Liver (tissue), 3 donors: ENCODE measurements around the gene MOV10L1.

Experiments
- CTCF ChIP-seq: fragments of 150-350 bp; IDR thresholded peaks from 2 replicates; pipeline ENCODE4 v1.5.1; 2017; ENCODE audit warnings: improper control_type of control experiment, low read depth, low read length; ENCODE audit not compliant: missing input control
- FOXA1 ChIP-seq: IDR thresholded peaks from 2 replicates; pipeline ENCODE4 v1.6.1; 2016; ENCODE audit warnings: antibody characterized with exemption
- JUND ChIP-seq, 2 donors: IDR thresholded peaks; 2 replicates each; pipeline ENCODE4 v1.6.1; 2016; ENCODE audit warnings: antibody characterized with exemption in 2 of 2
- RXRA ChIP-seq, 2 donors: IDR thresholded peaks; 2 replicates each; pipeline ENCODE4 v1.6.1; 2017 to 2018; ENCODE audit warnings: antibody characterized with exemption in 2 of 2, mild to moderate bottlenecking in 1 of 2
- SP1 ChIP-seq: IDR thresholded peaks from 2 replicates; pipeline ENCODE4 v1.6.1; 2018; ENCODE audit warnings: antibody characterized with exemption, mild to moderate bottlenecking
- TF ChIP-seq, protein P1 (sequence below): IDR thresholded peaks from 2 replicates; pipeline ENCODE4 v1.6.1; 2016; ENCODE audit warnings: antibody characterized with exemption, mild to moderate bottlenecking
- donor health status: healthy.
- donor health status: healthy.

DNA sequence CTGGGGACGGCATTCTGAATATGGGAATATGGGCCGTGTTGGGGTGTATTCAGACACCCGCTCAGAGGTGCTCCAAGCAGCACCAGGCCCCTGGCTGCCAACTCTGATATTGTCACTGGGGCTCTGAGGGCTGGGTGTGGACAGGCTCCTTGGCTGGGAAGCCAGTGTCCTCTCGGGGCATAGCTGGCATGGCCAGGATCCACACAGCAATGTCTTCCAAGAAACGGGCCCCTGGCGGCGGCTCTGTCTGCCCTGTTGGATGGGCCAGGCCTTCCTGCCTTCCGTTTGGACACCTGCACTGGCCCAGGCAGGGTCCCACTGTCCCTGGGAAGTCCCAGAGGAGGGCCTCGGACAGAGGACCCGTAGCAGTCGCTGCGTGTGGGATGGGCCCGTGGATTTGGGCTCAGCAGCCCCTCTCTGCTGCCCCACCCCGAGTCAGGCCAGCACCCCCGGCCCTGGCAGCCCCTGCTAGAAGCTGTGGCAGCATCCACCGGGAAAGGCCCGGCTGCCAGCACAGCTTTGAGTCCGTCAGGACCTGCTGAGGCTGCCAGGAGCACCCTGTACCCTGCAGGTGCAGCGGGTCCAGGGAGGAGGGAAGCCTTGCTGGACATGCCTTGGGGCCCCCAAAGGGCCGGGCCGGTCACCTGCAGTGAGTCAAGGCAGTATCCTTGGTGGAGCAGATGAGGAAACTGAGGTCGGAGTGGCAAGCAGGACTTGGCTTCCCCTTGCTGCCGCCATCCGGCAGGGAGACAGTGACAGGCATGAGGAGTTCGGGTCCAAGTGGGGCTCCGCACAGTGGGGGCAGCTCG lies 84.8 kb downstream of the MOV10L1 start:
- TF ChIP-seq SP1 (no peak), CTCF (no peak), FOXA1 (no peak), JUND (IDR thresholded peaks at IDR 0.05) (no peak), RXRA (IDR thresholded peaks at IDR 0.05) (no peak)
- TF ChIP-seq, protein P1, sequence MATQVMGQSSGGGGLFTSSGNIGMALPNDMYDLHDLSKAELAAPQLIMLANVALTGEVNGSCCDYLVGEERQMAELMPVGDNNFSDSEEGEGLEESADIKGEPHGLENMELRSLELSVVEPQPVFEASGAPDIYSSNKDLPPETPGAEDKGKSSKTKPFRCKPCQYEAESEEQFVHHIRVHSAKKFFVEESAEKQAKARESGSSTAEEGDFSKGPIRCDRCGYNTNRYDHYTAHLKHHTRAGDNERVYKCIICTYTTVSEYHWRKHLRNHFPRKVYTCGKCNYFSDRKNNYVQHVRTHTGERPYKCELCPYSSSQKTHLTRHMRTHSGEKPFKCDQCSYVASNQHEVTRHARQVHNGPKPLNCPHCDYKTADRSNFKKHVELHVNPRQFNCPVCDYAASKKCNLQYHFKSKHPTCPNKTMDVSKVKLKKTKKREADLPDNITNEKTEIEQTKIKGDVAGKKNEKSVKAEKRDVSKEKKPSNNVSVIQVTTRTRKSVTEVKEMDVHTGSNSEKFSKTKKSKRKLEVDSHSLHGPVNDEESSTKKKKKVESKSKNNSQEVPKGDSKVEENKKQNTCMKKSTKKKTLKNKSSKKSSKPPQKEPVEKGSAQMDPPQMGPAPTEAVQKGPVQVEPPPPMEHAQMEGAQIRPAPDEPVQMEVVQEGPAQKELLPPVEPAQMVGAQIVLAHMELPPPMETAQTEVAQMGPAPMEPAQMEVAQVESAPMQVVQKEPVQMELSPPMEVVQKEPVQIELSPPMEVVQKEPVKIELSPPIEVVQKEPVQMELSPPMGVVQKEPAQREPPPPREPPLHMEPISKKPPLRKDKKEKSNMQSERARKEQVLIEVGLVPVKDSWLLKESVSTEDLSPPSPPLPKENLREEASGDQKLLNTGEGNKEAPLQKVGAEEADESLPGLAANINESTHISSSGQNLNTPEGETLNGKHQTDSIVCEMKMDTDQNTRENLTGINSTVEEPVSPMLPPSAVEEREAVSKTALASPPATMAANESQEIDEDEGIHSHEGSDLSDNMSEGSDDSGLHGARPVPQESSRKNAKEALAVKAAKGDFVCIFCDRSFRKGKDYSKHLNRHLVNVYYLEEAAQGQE = no peak
